Left lung (tissue), 10 donors: ENCODE data around the gene LMX1B. TPM values are rescaled to one million over a fixed set of nuclear protein-coding genes. Genes with fewer than 3 reads are reported as not detected.

Experiments used
- ATAC-seq: fragments of 200-7000 bp; cut with Tn5 transposase; one replicate; pipeline ENCODE4 v1.9.1; 2020; ENCODE audit warnings: moderate library complexity
- DNase-seq, 4 donors: peaks; one replicate each; pipeline ENCODE4 v3.0.0-alpha.2; 2013 to 2020
- H3K27ac ChIP-seq, 2 donors: fragments of 200-600 bp; sonication (generic) in 1 of 2; one replicate each; pipeline versions ENCODE4 v1.5.0 to v1.8.0; 2020 to 2021
- H3K27me3 ChIP-seq, 2 donors: fragments of 200-600 bp; sonication (generic) in 1 of 2; one replicate each; pipeline versions ENCODE4 v1.5.0 to v1.8.0; 2020 to 2021
- H3K36me3 ChIP-seq, 2 donors: fragments of 200-600 bp; sonication (generic) in 1 of 2; one replicate each; pipeline versions ENCODE4 v1.5.0 to v1.8.0; 2020 to 2021
- H3K4me1 ChIP-seq, 2 donors: fragments of 200-600 bp; one replicate each; pipeline ENCODE4 v1.8.0; 2021
- H3K4me3 ChIP-seq, 2 donors: fragments of 200-600 bp; sonication (generic) in 1 of 2; one replicate each; pipeline versions ENCODE4 v1.5.0 to v1.8.0; 2020 to 2021; ENCODE audit warnings: mild to moderate bottlenecking in 1 of 2
- H3K9me3 ChIP-seq, 2 donors: fragments of 200-600 bp; sonication (generic) in 1 of 2; one replicate each; pipeline versions ENCODE4 v1.5.0 to v1.8.0; 2020 to 2021
- CTCF ChIP-seq, 2 donors: fragments of 200-600 bp; sonication (generic) in 1 of 2; IDR thresholded peaks; one replicate each; pipeline versions ENCODE4 v1.5.0 to v1.8.0; 2021; ENCODE audit warnings: antibody characterized with exemption in 2 of 2
- intact Hi-C, 2 donors: fragments of 100-400 bp; cut with DNase I; formaldehyde crosslinking; loops; one replicate each; pipeline versions ENCODE4 v1.11.2 to v1.14.2; 2022
- polyA plus RNA-seq, 6 donors: library from polyadenylated mRNA; unstranded; fragments of 120-200 nt; gene quantifications; one replicate each; pipeline ENCODE4 v1.2.1, GENCODE V29; 2013; ENCODE audit not compliant: insufficient read length in 6 of 6
- total RNA-seq, 2 donors: library from RNA; stranded (reverse); fragmentation: NEBNext Ultra II Directional; extraction: Animal tissue kit (Norgen Biotek cat#: 25700); gene quantifications; one replicate each; pipeline ENCODE4 v1.2.1, GENCODE V29; 2021
- donor health status: DM: no; HTN: yes; CAD: no.
- donor health status: DM: no; HTN: no; CAD: no.

Gene LMX1B
- total and polyA plus RNA-seq, 8 donors = 0.05 to 0.31 (median 0.20) TPM; not detected in 1

GRCh38 chr9:126618585-126619360 lies 5.0 kb downstream of the LMX1B start:
- peak in 1 of 4 donors; percentile 73 for DNase-seq
- H3K4me1 ChIP-seq = peaks cover 0 to 22% of the 10 kb centered on the region in 2 donors
- peak; percentile 22 for ATAC-seq
- no peak for TF ChIP-seq CTCF (IDR thresholded peaks at IDR 0.05)
- no peaks in the 10 kb centered on the region for H3K9me3 ChIP-seq
- H3K27me3 ChIP-seq = peaks cover 94 to 97% of the 10 kb centered on the region in 2 donors
- no peaks in the 10 kb centered on the region for H3K36me3 ChIP-seq
- no peak overlapping the region for H3K27ac ChIP-seq
- intact Hi-C loops = loop anchor here in 1 of 2 donors (10.0 kb wide), 1 partner anchor 166 kb away; no protein-coding TSS in a partner anchor
- no peak overlapping the region for H3K4me3 ChIP-seq

GRCh38 chr9:126619361-126620135 lies 5.8 kb downstream of the LMX1B start:
- no peaks in the 10 kb centered on the region for H3K36me3 ChIP-seq
- ATAC-seq (no peak), DNase-seq (peak in 1 of 4 donors; percentile 29)
- H3K27me3 ChIP-seq = peaks cover 98 to 100% of the 10 kb centered on the region in 2 donors
- no peaks in the 10 kb centered on the region for H3K9me3 ChIP-seq
- no peak for TF ChIP-seq CTCF (IDR thresholded peaks at IDR 0.05)
- intact Hi-C loops = loop anchor here in 1 of 2 donors (10.0 kb wide), 1 partner anchor 165 kb away; no protein-coding TSS in a partner anchor
- H3K4me1 ChIP-seq = peaks cover 0 to 20% of the 10 kb centered on the region in 2 donors
- H3K27ac ChIP-seq = no peak overlapping the region
- no peak overlapping the region for H3K4me3 ChIP-seq

- Histone ChIP-seq H3K9me3 (no peaks in the 10 kb centered on the region), H3K27me3 (peaks cover 98 to 100% of the 10 kb centered on the region in 2 donors), H3K4me1 (peaks cover 2 to 14% of the 10 kb centered on the region in 2 donors), H3K36me3 (no peaks in the 10 kb centered on the region), H3K27ac (no peak overlapping the region), H3K4me3 (no peak overlapping the region)
- DNase-seq (peak in 1 of 4 donors; percentile 18), ATAC-seq (no peak)
- intact Hi-C loops = no loop called here
- TF ChIP-seq CTCF (IDR thresholded peaks at IDR 0.05) = no peak
These were observed 6.8 kb downstream of the LMX1B start for GRCh38 chr9:126620478-126620877.

GRCh38 chr9:126621061-126621918 lies 7.6 kb downstream of the LMX1B start:
- Histone ChIP-seq H3K4me3 (no peak overlapping the region), H3K36me3 (no peaks in the 10 kb centered on the region), H3K27me3 (peaks cover 98 to 100% of the 10 kb centered on the region in 2 donors), H3K27ac (no peak overlapping the region), H3K9me3 (no peaks in the 10 kb centered on the region), H3K4me1 (peaks cover 10 to 20% of the 10 kb centered on the region in 2 donors)
- intact Hi-C loops = no loop called here
- ATAC-seq = no peak
- peak in 1 of 4 donors; percentile 26 for DNase-seq
- TF ChIP-seq CTCF (IDR thresholded peaks at IDR 0.05) = no peak
